Measurements from ENCODE around the gene NPR3. TPM values are rescaled to one million over a fixed set of nuclear protein-coding genes. Genes with fewer than 3 reads are reported as not detected.

The NPR3 gene
- total and polyA plus RNA-seq, 2 donors (not counting 3 experiments of a cell fraction or from before 2014, with no cell fraction given) = 0.01 to 0.53 TPM

GRCh38 chr5:32771037-32771436 is 59.9 kb downstream of the NPR3 start:
- Histone ChIP-seq H3K27me3 (ENCODE audit: control insufficient read depth in 2 of 2, insufficient read depth in 2 of 2, low read length in 2 of 2) (no peaks in the 10 kb centered on the region), H3K36me3 (ENCODE audit: control insufficient read depth in 2 of 2, extremely low read depth in 1 of 2, insufficient read depth in 2 of 2, low read length in 2 of 2) (no peaks in the 10 kb centered on the region), H2AFZ (ENCODE audit: low read depth, low read length) (no peak overlapping the region), H3K9me3 (replicated peaks; ENCODE audit: control insufficient read depth, insufficient read depth, low read length) (no peaks in the 10 kb centered on the region), H3K4me1 (ENCODE audit: control insufficient read depth, extremely low read depth, insufficient read depth, low read length) (no peaks in the 10 kb centered on the region), H3K4me2 (ENCODE audit: insufficient read depth, low read length) (no peak overlapping the region), H3K79me2 (ENCODE audit: control insufficient read depth, insufficient read depth, low read length) (no peaks in the 10 kb centered on the region), H4K20me1 (replicated peaks; ENCODE audit: control insufficient read depth, extremely low read depth, insufficient read depth, low read length) (no peaks in the 10 kb centered on the region), H3K27ac (ENCODE audit: insufficient read depth, low read depth, low read length) (no peak overlapping the region), H3K9me1 (replicated peaks; ENCODE audit: control insufficient read depth, extremely low read depth, insufficient read depth, low read length) (no peaks in the 10 kb centered on the region), H3K4me3 (replicated peaks in 1 of 3; ENCODE audit: insufficient read depth in 1 of 3, low read depth in 1 of 3, low read length in 3 of 3) (no peak overlapping the region), H3K9ac (replicated peaks; ENCODE audit: extremely low read depth, insufficient read depth, low read length) (no peak overlapping the region)
- DNase-seq (ENCODE audit: low read depth, low spot score) = no peak
- CTCF ChIA-PET = no interaction called here
- no peak for TF ChIP-seq FOS (IDR thresholded peaks at IDR 0.05; ENCODE audit: borderline replicate concordance, insufficient read depth, low read length)
- no peak for TF ChIP-seq GATA2 (IDR thresholded peaks at IDR 0.05; ENCODE audit: insufficient read depth, insufficient read length, low read depth, low read length)
- no TSS peak for BruUV-seq (replicated peaks)
- POLR2A ChIA-PET = no interaction called here
- intact Hi-C loops (cut with micrococcal nuclease) (no loop called here), dilution Hi-C loops (cut with MboI; ENCODE audit: extremely low pct_ligation_motif_present, low sequenced_read_pairs) (no loop called here)
- no peak for FAIRE-seq

- Histone ChIP-seq H3K36me3 (ENCODE audit: control insufficient read depth in 2 of 2, extremely low read depth in 1 of 2, insufficient read depth in 2 of 2, low read length in 2 of 2) (no peaks in the 10 kb centered on the region), H3K4me3 (replicated peaks in 1 of 3; ENCODE audit: insufficient read depth in 1 of 3, low read depth in 1 of 3, low read length in 3 of 3) (no peak overlapping the region), H3K9me1 (replicated peaks; ENCODE audit: control insufficient read depth, extremely low read depth, insufficient read depth, low read length) (no peaks in the 10 kb centered on the region), H3K4me1 (ENCODE audit: control insufficient read depth, extremely low read depth, insufficient read depth, low read length) (no peaks in the 10 kb centered on the region), H3K9ac (replicated peaks; ENCODE audit: extremely low read depth, insufficient read depth, low read length) (no peak overlapping the region), H3K27me3 (ENCODE audit: control insufficient read depth in 2 of 2, insufficient read depth in 2 of 2, low read length in 2 of 2) (no peaks in the 10 kb centered on the region), H3K4me2 (ENCODE audit: insufficient read depth, low read length) (no peak overlapping the region), H3K27ac (ENCODE audit: insufficient read depth, low read depth, low read length) (no peak overlapping the region), H4K20me1 (replicated peaks; ENCODE audit: control insufficient read depth, extremely low read depth, insufficient read depth, low read length) (no peaks in the 10 kb centered on the region), H2AFZ (ENCODE audit: low read depth, low read length) (no peak overlapping the region), H3K9me3 (replicated peaks; ENCODE audit: control insufficient read depth, insufficient read depth, low read length) (no peaks in the 10 kb centered on the region), H3K79me2 (ENCODE audit: control insufficient read depth, insufficient read depth, low read length) (no peaks in the 10 kb centered on the region)
- no TSS peak for BruUV-seq (replicated peaks)
- dilution Hi-C loops (cut with MboI; ENCODE audit: extremely low pct_ligation_motif_present, low sequenced_read_pairs) = no loop called here
- TF ChIP-seq, protein P1, sequence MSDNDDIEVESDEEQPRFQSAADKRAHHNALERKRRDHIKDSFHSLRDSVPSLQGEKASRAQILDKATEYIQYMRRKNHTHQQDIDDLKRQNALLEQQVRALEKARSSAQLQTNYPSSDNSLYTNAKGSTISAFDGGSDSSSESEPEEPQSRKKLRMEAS (IDR thresholded peaks at IDR 0.05; ENCODE audit: insufficient read depth, insufficient read length) = no peak
- TF ChIP-seq JUN (IDR thresholded peaks at IDR 0.05; ENCODE audit: borderline replicate concordance, insufficient read depth, insufficient read length, low read depth) (no peak), FOS (IDR thresholded peaks at IDR 0.05; ENCODE audit: borderline replicate concordance, insufficient read depth, low read length) (no peak), POLR2A (IDR thresholded peaks at IDR 0.05; ENCODE audit: low read depth, low read length) (no peak), EZH2 (IDR thresholded peaks at IDR 0.05; ENCODE audit: borderline replicate concordance, low read depth, low read length, severe bottlenecking) (no peak), MYC (IDR thresholded peaks at IDR 0.05; ENCODE audit: low read depth, low read length) (no peak), POLR2AphosphoS5 (IDR thresholded peaks at IDR 0.05; ENCODE audit: insufficient read depth, low read depth, low read length) (no peak), CTCF (IDR thresholded peaks at IDR 0.05; ENCODE audit: extremely low read depth in 1 of 2, insufficient read depth in 1 of 2, low read depth in 1 of 2, low read length in 2 of 2) (no peak), GATA2 (IDR thresholded peaks at IDR 0.05; ENCODE audit: insufficient read depth, insufficient read length, low read depth, low read length) (no peak)
- intact Hi-C loops (cut with micrococcal nuclease) = no loop called here
- no peak for FAIRE-seq
- ChIA-PET POLR2A (no interaction called here), CTCF (no interaction called here)
- DNase-seq (ENCODE audit: low read depth, low spot score) = no peak
These were observed 62.8 kb downstream of the NPR3 start for GRCh38 chr5:32773944-32774343.

Measured in endothelial cell of umbilical vein (primary cell).